Jurkat, Clone E6-1 (cell line): ENCODE results near the gene SEC62. TPM values are rescaled to one million over a fixed set of nuclear protein-coding genes. Genes with fewer than 3 reads are reported as not detected.

Experiments
- DNase-seq: peaks from one replicate; pipeline ENCODE4 v3.0.0-alpha.2; 2011; ENCODE audit warnings: low read depth, low spot score
- H3K4me3 ChIP-seq: 2 replicates; pipeline ENCODE4 v1.5.1; 2011; ENCODE audit warnings: mild to moderate bottlenecking, low read length, control low read depth, moderate library complexity
- polyA plus RNA-seq: library from polyadenylated mRNA; unstranded; fragments of >200 nt; gene quantifications from one replicate; pipeline ENCODE4 v1.2.1, GENCODE V29; 2012; ENCODE audit warnings: missing spikeins; ENCODE audit not compliant: insufficient read length, insufficient read depth

Gene SEC62, protein sequence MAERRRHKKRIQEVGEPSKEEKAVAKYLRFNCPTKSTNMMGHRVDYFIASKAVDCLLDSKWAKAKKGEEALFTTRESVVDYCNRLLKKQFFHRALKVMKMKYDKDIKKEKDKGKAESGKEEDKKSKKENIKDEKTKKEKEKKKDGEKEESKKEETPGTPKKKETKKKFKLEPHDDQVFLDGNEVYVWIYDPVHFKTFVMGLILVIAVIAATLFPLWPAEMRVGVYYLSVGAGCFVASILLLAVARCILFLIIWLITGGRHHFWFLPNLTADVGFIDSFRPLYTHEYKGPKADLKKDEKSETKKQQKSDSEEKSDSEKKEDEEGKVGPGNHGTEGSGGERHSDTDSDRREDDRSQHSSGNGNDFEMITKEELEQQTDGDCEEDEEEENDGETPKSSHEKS
- 25.8 TPM for polyA plus RNA-seq

GRCh38 chr3:169966428-169966950 is at the start of gene SEC62:
Gene SEC62, plus strand, starts transcription at chr3:169966807. Its CDS starts 16 bp downstream, at chr3:169966823.
- H3K4me3 ChIP-seq, result peak within 1 kb of the TSS; percentile 91
- peak; percentile 83 for DNase-seq

DNA sequence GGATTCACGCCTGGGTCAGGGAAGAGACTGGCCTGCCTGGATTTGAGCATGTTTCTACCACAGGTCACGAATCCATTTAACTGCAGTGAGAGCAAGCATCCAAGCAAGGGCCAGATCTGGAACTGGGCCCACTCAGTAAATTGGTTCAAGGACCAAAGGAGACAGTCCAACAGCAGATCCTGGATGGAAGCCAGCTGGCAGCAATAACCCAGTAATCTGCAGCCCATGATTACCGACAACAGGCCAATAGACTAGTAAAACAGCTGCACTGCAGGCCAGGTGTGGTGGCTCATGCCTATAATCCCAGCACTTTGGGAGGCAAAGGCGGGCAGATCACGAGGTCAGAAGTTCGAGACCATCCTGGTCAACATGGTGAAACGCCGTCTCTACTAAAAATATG is 43.4 kb upstream of the SEC62 start:
- no peak for DNase-seq
- no peak overlapping the region for H3K4me3 ChIP-seq

DNA sequence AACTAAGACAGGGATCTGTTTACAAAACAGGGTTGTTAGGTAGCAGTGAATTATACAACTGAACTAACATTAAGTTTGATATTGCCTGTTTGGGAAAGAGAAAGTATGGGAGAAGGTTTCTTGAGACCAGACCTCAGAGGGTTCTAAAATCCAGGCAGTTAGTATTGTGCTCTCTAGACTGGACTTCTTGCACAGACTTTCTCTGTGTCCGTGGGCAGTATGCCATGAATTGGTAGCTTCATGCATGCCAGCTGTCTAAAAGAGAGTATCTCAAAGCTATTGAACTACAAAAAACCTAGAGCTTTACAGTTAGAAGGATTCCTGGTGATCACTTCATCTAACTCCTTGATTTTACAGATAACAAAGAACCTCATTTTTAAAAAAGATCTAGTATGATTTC is 42.8 kb upstream of the SEC62 start:
- no peak overlapping the region for H3K4me3 ChIP-seq
- DNase-seq, result no peak

DNA sequence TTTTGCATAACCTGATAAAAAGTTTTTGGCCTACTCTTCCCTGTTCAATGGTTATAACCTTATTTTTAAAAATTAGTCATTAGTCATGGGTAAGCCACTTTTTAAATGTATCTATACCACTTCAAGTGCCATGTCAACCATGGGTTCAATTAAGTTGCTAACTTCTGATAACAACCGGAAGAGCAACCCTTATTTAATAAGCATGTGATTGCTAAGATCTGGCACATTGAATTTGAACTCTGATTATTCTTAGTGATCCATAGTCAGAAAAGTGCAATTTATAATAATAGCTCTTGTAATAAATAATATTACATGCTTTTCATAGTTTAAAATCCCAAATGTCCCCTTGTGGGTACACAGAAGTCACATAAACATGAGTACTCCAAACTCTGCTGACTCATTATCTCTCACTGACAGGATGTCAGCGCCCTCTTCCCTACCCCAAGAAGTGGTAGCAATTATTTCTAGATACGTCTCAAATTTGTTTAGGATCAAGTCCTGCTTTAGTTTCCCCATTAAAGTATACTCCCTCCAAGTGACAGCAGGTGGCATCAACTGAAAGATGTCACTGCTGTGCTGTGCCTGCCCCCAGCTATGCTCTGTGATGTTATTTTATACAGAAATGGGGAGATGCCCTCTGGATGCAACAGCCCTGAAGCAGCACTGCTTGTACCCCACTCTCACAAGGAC is 36.6 kb upstream of the SEC62 start:
- DNase-seq, result peak; percentile 31
- H3K4me3 ChIP-seq, result no peak overlapping the region

DNA sequence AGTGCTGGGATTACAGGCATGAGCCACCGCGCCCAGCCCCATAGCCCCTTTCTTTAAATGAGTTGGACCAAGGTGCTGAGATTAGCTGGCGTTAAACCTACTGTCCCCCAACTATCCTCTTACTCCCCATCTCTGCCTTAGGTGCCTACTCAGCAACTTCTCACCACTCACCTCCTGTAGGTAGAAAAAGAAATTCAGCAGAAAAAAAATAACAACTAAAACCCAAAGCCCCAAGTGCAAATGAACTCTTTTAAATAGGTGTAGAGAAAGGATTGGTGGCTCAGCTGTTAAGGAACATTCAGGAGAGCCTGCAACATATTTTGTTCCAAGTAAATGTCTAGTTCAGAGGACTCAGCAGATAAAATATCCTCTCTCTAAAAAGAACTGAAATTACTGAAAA is 35.8 kb upstream of the SEC62 start:
- no peak for DNase-seq

DNA sequence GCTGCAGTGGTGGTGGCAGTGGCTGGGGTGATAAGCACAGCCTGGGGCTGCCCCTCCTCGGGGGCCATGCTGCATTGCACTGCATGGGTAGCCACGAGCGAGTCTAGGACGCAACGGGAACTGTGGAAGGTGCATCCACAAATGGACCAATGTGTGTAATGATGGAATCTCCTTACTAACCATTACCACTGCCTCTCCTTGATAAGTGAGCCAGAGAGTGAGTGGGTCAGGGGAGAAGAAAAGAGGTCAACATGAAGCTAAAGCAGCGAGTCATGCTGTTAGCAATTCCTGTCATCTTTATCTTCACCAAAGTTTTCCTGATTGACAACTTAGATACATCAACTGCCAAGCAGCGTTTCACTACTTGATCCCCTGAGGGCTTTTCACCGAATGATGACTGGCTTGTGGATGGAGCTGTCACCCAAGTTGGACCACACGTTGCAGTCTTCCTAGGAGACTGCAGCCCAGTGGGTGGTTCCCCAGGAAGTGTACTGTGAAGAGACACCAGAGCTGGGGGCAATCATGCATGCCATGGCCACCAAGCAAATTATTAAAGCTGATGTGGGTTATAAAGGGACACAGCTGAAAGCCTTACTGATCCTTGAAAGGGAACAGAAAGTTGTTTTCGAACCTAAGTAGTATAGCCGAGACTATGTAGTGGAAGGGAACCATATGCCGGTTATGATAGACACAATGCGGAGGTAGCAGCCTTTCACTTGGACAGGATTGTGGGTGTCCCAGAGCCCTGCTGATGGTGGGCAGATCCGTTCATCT is 34.7 kb upstream of the SEC62 start:
- no peak overlapping the region for H3K4me3 ChIP-seq
- DNase-seq, result no peak

More for the DNA sequence above, 35.8 kb upstream of the SEC62 start:
- H3K4me3 ChIP-seq, result no peak overlapping the region

- H3K4me3 ChIP-seq, result no peak overlapping the region
- DNase-seq, result no peak
These were observed 27.3 kb upstream of the SEC62 start for GRCh38 chr3:169939320-169939719.

GRCh38 chr3:169939751-169940150 is 26.9 kb upstream of the SEC62 start:
- no peak overlapping the region for H3K4me3 ChIP-seq
- DNase-seq, result no peak

- no peak overlapping the region for H3K4me3 ChIP-seq
- no peak for DNase-seq
These were observed 26.0 kb upstream of the SEC62 start for GRCh38 chr3:169940470-169941181.

GRCh38 chr3:169945313-169945712 is 21.3 kb upstream of the SEC62 start:
- no peak overlapping the region for H3K4me3 ChIP-seq
- no peak for DNase-seq

- no peak for DNase-seq
- H3K4me3 ChIP-seq, result no peak overlapping the region
These were observed 20.3 kb upstream of the SEC62 start for GRCh38 chr3:169946336-169946735.

- H3K4me3 ChIP-seq, result no peak overlapping the region
- DNase-seq, result no peak
These were observed 17.8 kb upstream of the SEC62 start for GRCh38 chr3:169948559-169949448.

DNA sequence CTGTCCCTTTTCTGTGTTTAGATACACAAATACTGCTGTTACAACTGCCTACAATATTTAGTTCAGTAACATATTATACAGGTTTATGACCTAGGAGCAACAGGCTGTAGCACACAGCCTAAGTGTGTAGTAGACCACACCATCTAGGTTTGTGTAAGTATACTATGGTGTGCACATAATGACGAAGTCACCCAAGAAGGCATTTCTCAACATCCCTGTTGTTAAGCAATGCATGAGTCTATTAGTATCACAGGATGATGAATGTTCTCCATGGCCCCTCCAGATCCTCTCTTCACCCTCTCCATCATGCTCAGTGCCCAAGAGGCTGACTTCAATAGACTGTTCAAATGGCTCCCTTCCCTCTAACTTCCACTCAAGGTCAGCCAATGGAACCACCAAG is 14.6 kb upstream of the SEC62 start:
- no peak for DNase-seq
- H3K4me3 ChIP-seq, result no peak overlapping the region

GRCh38 chr3:169953462-169954141 is 13.0 kb upstream of the SEC62 start:
- no peak overlapping the region for H3K4me3 ChIP-seq
- DNase-seq, result no peak

DNA sequence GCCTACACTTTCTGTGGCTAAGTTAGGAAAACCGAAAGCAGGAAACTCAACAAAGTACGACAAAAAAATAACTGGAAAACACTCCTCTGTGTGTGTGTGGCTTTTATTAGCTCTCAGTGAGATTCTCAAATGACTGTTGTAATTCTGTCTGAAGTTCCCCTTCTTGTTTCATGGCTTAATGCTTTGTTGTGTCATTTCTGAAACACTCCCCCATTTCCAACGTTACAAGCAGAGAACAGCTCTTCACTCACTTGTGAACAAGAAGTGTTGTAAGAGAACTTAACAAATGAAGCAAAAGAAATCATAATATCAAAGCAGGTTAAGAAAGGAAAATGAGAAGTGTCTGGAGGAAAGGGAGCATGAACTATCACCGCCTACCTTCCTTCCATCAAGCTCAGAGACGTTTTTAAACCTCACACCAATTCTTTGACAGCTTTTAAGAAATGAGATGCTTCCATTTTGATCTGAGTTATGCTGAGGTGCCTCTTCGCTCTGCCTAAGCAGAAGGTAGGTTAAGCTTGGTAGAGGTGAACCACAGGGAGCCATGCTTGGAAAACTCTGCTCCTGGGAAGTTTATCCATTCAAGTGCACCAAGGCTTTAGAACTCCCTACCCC is 12.4 kb upstream of the SEC62 start:
- DNase-seq, result no peak
- no peak overlapping the region for H3K4me3 ChIP-seq

- no peak for DNase-seq
- no peak overlapping the region for H3K4me3 ChIP-seq
These were observed 11.2 kb upstream of the SEC62 start for GRCh38 chr3:169955406-169955805.

GRCh38 chr3:169964176-169964575 is 2.4 kb upstream of the SEC62 start:
- no peak overlapping the region for H3K4me3 ChIP-seq
- no peak for DNase-seq
